ENCODE measurements around the gene FRMD4A.

FRMD4A gene

GRCh38 chr10:14328881-14329672, 1.6 kb downstream of the FRMD4A start:
- Histone ChIP-seq H3K27me3 (ENCODE audit: low read length) (no peaks in the 10 kb centered on the region), H4K20me1 (ENCODE audit: low read depth, low read length) (no peaks in the 10 kb centered on the region), H3K4me2 (ENCODE audit: low read depth, low read length, poor library complexity, severe bottlenecking) (no peak overlapping the region), H3F3A (ENCODE audit: insufficient read depth) (no peaks in the 10 kb centered on the region), H3K27ac (ENCODE audit: low read depth, low read length) (no peak overlapping the region), H3K79me2 (ENCODE audit: insufficient read depth, low read length) (no peaks in the 10 kb centered on the region), H3K9me2 (replicated peaks; ENCODE audit: insufficient read depth, low read length) (no peaks in the 10 kb centered on the region), H3K9ac (ENCODE audit: low read length) (no peak overlapping the region), H2AFZ (ENCODE audit: low read depth, low read length, severe bottlenecking) (no peak overlapping the region), H3K4me3 (ENCODE audit: insufficient read depth, low read length, poor library complexity, severe bottlenecking) (no peak overlapping the region), H3K9me3 (ENCODE audit: insufficient read depth, low read length) (no peaks in the 10 kb centered on the region), H3K36me3 (ENCODE audit: low read length) (no peaks in the 10 kb centered on the region)
- no peak for TF ChIP-seq EZH2phosphoT487 (conservative IDR thresholded peaks at IDR 0.05; ENCODE audit: low read length)
- TF ChIP-seq, protein P1, sequence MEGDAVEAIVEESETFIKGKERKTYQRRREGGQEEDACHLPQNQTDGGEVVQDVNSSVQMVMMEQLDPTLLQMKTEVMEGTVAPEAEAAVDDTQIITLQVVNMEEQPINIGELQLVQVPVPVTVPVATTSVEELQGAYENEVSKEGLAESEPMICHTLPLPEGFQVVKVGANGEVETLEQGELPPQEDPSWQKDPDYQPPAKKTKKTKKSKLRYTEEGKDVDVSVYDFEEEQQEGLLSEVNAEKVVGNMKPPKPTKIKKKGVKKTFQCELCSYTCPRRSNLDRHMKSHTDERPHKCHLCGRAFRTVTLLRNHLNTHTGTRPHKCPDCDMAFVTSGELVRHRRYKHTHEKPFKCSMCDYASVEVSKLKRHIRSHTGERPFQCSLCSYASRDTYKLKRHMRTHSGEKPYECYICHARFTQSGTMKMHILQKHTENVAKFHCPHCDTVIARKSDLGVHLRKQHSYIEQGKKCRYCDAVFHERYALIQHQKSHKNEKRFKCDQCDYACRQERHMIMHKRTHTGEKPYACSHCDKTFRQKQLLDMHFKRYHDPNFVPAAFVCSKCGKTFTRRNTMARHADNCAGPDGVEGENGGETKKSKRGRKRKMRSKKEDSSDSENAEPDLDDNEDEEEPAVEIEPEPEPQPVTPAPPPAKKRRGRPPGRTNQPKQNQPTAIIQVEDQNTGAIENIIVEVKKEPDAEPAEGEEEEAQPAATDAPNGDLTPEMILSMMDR (IDR thresholded peaks at IDR 0.05; ENCODE audit: insufficient read depth, low read length, poor library complexity, severe bottlenecking), result no peak

DNA sequence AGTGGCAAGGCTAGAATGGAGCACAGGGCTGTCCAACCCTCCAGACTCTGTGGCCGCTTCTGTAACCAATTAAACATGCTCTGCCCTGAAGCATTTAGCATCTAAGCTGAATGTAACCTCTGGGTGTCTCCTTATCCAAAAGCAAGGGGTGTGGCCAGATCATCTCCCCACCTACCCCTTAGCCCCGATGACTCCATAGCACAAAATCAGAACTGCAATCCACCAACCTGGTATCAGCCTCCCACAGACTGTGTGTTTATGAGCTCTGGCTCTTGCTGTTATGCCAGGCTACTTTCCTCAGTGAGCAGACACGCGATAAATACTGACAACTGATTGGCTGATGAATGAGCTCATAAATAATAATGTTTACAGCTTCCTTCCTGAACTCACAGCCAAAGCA, 3.2 kb downstream of the FRMD4A start:
- no peak overlapping the region for H3K27ac ChIP-seq (ENCODE audit: low read depth, low read length)
- H3K4me3 ChIP-seq (ENCODE audit: insufficient read depth, low read length, poor library complexity, severe bottlenecking), result no peak overlapping the region
- no peaks in the 10 kb centered on the region for H4K20me1 ChIP-seq (ENCODE audit: low read depth, low read length)
- H3K9ac ChIP-seq (ENCODE audit: low read length), result no peak overlapping the region
- H3K4me2 ChIP-seq (ENCODE audit: low read depth, low read length, poor library complexity, severe bottlenecking), result no peak overlapping the region
- TF ChIP-seq, protein P1 (IDR thresholded peaks at IDR 0.05; ENCODE audit: insufficient read depth, low read length, poor library complexity, severe bottlenecking), result no peak
- no peak for TF ChIP-seq EZH2phosphoT487 (conservative IDR thresholded peaks at IDR 0.05; ENCODE audit: low read length)
- H3K27me3 ChIP-seq (ENCODE audit: low read length), result no peaks in the 10 kb centered on the region
- H3F3A ChIP-seq (ENCODE audit: insufficient read depth), result no peaks in the 10 kb centered on the region
- H3K36me3 ChIP-seq (ENCODE audit: low read length), result no peaks in the 10 kb centered on the region
- H3K9me2 ChIP-seq (replicated peaks; ENCODE audit: insufficient read depth, low read length), result no peaks in the 10 kb centered on the region
- H3K9me3 ChIP-seq (ENCODE audit: insufficient read depth, low read length), result no peaks in the 10 kb centered on the region
- no peaks in the 10 kb centered on the region for H3K79me2 ChIP-seq (ENCODE audit: insufficient read depth, low read length)
- H2AFZ ChIP-seq (ENCODE audit: low read depth, low read length, severe bottlenecking), result peak overlapping the region; percentile 27

DNA sequence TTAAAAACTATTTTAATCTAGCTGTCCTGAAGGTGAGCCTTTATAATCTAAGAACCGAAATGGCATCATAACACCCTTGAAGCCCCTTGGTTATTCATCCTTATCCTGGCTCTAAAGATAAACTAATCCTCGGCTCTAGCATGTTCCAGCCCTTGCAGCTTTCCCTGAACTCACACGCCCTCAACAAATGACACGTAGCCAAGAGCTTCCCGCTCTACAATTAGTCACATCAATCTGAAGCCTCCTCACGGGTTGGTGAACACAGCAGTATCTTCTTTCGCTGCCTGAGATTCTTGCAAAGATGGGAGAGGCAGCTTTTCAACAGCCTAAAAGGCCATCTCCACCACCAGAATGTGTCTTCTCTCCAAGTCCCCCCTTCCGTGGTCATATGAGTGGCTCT, 4.1 kb downstream of the FRMD4A start:
- H3K9ac ChIP-seq (ENCODE audit: low read length), result no peak overlapping the region
- H4K20me1 ChIP-seq (ENCODE audit: low read depth, low read length), result no peaks in the 10 kb centered on the region

More for the DNA sequence above, 4.1 kb downstream of the FRMD4A start:
- no peaks in the 10 kb centered on the region for H3F3A ChIP-seq (ENCODE audit: insufficient read depth)
- no peak for TF ChIP-seq EZH2phosphoT487 (conservative IDR thresholded peaks at IDR 0.05; ENCODE audit: low read length)
- TF ChIP-seq, protein P1 (IDR thresholded peaks at IDR 0.05; ENCODE audit: insufficient read depth, low read length, poor library complexity, severe bottlenecking), result no peak
- no peak overlapping the region for H3K4me3 ChIP-seq (ENCODE audit: insufficient read depth, low read length, poor library complexity, severe bottlenecking)
- no peaks in the 10 kb centered on the region for H3K9me3 ChIP-seq (ENCODE audit: insufficient read depth, low read length)
- H3K27ac ChIP-seq (ENCODE audit: low read depth, low read length), result no peak overlapping the region
- no peak overlapping the region for H3K4me2 ChIP-seq (ENCODE audit: low read depth, low read length, poor library complexity, severe bottlenecking)
- H3K79me2 ChIP-seq (ENCODE audit: insufficient read depth, low read length), result no peaks in the 10 kb centered on the region
- no peaks in the 10 kb centered on the region for H3K36me3 ChIP-seq (ENCODE audit: low read length)
- no peaks in the 10 kb centered on the region for H3K9me2 ChIP-seq (replicated peaks; ENCODE audit: insufficient read depth, low read length)
- no peak overlapping the region for H2AFZ ChIP-seq (ENCODE audit: low read depth, low read length, severe bottlenecking)
- no peaks in the 10 kb centered on the region for H3K27me3 ChIP-seq (ENCODE audit: low read length)

Measured in SU-DHL-6 (cell line).